Stimulated activated CD4-positive, alpha-beta T cell treated with anti-CD3 and anti-CD28 coated beads, Interleukin-2, amount 100 ng/mL, for 48 hours (primary cell): ENCODE results near the gene KCNJ8.
"Not testable (repeated sequence)": the region's sequence is repeated elsewhere in the genome, so short reads cannot be mapped to it uniquely, and the experiment has no call there.

Experiments
- DNase-seq, 2 donors: peaks; one replicate each; pipeline ENCODE4 v3.0.0-alpha.2; 2020

Gene KCNJ8

GRCh38 chr12:21774358-21775132 lies at the start of gene KCNJ8:
KCNJ8 (minus strand) TSS chr12:21774706; CDS start chr12:21773616, 1,090 bp downstream.
- DNase-seq, result no peak

GRCh38 chr12:21823581-21823980 lies 49.1 kb upstream of the KCNJ8 start:
- DNase-seq, result no peak

- no peak for DNase-seq
Measured at GRCh38 chr12:21819678-21820077, 45.2 kb upstream of the KCNJ8 start.

GRCh38 chr12:21819236-21819635 lies 44.7 kb upstream of the KCNJ8 start:
- DNase-seq, result no peak

- DNase-seq, result no peak
Measured at GRCh38 chr12:21818627-21819026, 44.1 kb upstream of the KCNJ8 start.

GRCh38 chr12:21815306-21816062 lies 41.0 kb upstream of the KCNJ8 start:
- DNase-seq, result no peak

GRCh38 chr12:21814814-21815213 lies 40.3 kb upstream of the KCNJ8 start:
- DNase-seq, result no peak

GRCh38 chr12:21814327-21814726 lies 39.8 kb upstream of the KCNJ8 start:
- DNase-seq, result no peak

- DNase-seq, result no peak
Measured at GRCh38 chr12:21813751-21814150, 39.2 kb upstream of the KCNJ8 start.

GRCh38 chr12:21813125-21813524 lies 38.6 kb upstream of the KCNJ8 start:
- DNase-seq, result no peak

- DNase-seq, result not testable (repeated sequence)
Measured at GRCh38 chr12:21812340-21812739, 37.8 kb upstream of the KCNJ8 start.

GRCh38 chr12:21809100-21809499 lies 34.6 kb upstream of the KCNJ8 start:
- DNase-seq, result no peak

- no peak for DNase-seq
Measured at GRCh38 chr12:21806255-21806654, 31.7 kb upstream of the KCNJ8 start.

GRCh38 chr12:21801522-21802288 lies 27.2 kb upstream of the KCNJ8 start:
- no peak for DNase-seq

GRCh38 chr12:21800011-21800410 lies 25.5 kb upstream of the KCNJ8 start:
- DNase-seq, result no peak

- no peak for DNase-seq
Measured at GRCh38 chr12:21797539-21797938, 23.0 kb upstream of the KCNJ8 start.

- DNase-seq, result no peak
Measured at GRCh38 chr12:21795648-21796328, 21.3 kb upstream of the KCNJ8 start.

- not testable (repeated sequence) for DNase-seq
Measured at GRCh38 chr12:21794807-21795595, 20.5 kb upstream of the KCNJ8 start.

- DNase-seq, result not testable (repeated sequence)
Measured at GRCh38 chr12:21789687-21790086, 15.2 kb upstream of the KCNJ8 start.

- DNase-seq, result no peak
Measured at GRCh38 chr12:21788089-21788983, 13.8 kb upstream of the KCNJ8 start.

GRCh38 chr12:21786041-21786531 lies 11.6 kb upstream of the KCNJ8 start:
- DNase-seq, result no peak
